ENCODE results near the gene MYO16. TPM values are rescaled to one million over a fixed set of nuclear protein-coding genes. Genes with fewer than 3 reads are reported as not detected.

Gene MYO16
- total and polyA plus RNA-seq, 2 of the 4 experiments (the other 2 are of a cell fraction), result under 0.01 to 0.03 TPM

DNA sequence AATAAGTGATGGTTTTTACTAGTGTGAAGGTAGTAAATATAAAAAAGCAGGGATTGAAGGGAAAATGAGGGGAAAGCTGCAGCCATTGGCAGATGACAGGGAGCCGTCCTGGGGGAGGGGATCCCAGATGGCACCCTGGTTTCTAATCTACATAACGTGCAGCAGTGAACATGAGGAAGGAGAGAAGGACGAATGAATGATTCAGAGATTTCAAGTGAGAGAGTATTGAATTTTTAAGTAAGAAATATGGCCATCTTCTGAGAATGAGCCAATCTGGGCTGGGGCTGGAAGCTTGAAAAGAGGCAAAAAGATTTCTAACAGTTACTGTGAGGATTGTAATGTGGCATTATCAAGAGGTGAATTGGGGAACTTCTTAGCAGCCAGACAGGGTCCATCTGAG is 414.2 kb downstream of the MYO16 start:
- H4K91ac ChIP-seq (ENCODE audit: insufficient read depth, low read depth, low read length), result no peak overlapping the region
- peaks cover 5% of the 10 kb centered on the region for H3K27me3 ChIP-seq (ENCODE audit: control insufficient read depth, insufficient read depth, low read length)
- no peak overlapping the region for H2BK20ac ChIP-seq (ENCODE audit: low read depth, low read length)
- H2AFZ ChIP-seq (replicated peaks; ENCODE audit: low read length, poor library complexity), result no peak overlapping the region
- WGBS, 2 experiments (ENCODE audit: extremely low coverage in 2 of 2, insufficient read length in 1 of 2), result 49% methylated on average over 3 of the region's 3 CpGs; no CpG with 5 or more reads in 1 of the 2 experiments
- no peak overlapping the region for H3K9ac ChIP-seq (ENCODE audit: low read depth, low read length)
- H3K9me1 ChIP-seq (ENCODE audit: insufficient read depth, low read length), result no peaks in the 10 kb centered on the region
- no peak overlapping the region for H4K5ac ChIP-seq (ENCODE audit: low read depth, low read length)
- no peak overlapping the region for H3K4me2 ChIP-seq (ENCODE audit: low read depth, low read length)
- H3K4ac ChIP-seq (ENCODE audit: low read depth, low read length), result no peak overlapping the region
- no peaks in the 10 kb centered on the region for H3K4me1 ChIP-seq (ENCODE audit: control insufficient read depth, insufficient read depth, low read length)
- no peak overlapping the region for H3K56ac ChIP-seq (ENCODE audit: extremely low read depth, insufficient read depth, low read length)
- BruUV-seq (replicated peaks), result no TSS peak
- no peak overlapping the region for H2BK5ac ChIP-seq (ENCODE audit: low read depth, low read length, poor library complexity, severe bottlenecking)
- in situ Hi-C loops (cut with MboI; ENCODE audit: low sequenced_read_pairs), result no loop called here
- dilution Hi-C loops (cut with HindIII; ENCODE audit: low sequenced_read_pairs, unreplicated experiment), result no loop called here
- no peak overlapping the region for H3K18ac ChIP-seq (ENCODE audit: low read depth, low read length)
- H3K36me3 ChIP-seq (ENCODE audit: control insufficient read depth, insufficient read depth, low read length), result no peaks in the 10 kb centered on the region
- no peak overlapping the region for H3K23ac ChIP-seq (ENCODE audit: low read depth, low read length)
- no peak overlapping the region for H3K27ac ChIP-seq (ENCODE audit: insufficient read depth, low read length)
- intact Hi-C loops (cut with micrococcal nuclease), result no loop called here
- H2BK120ac ChIP-seq (ENCODE audit: low read depth, low read length), result no peak overlapping the region
- H4K20me1 ChIP-seq (ENCODE audit: insufficient read depth, low read length), result no peaks in the 10 kb centered on the region
- ChIA-PET CTCF (no interaction called here), POLR2A (ENCODE audit: unreplicated experiment) (no interaction called here)
- H3K79me1 ChIP-seq (ENCODE audit: low read depth in 1 of 2, low read length in 2 of 2), result no peaks in the 10 kb centered on the region
- H3K4me3 ChIP-seq (ENCODE audit: insufficient read depth, low read depth, low read length), result no peak overlapping the region
- no peak overlapping the region for H4K8ac ChIP-seq (ENCODE audit: low read depth in 2 of 2, low read length in 2 of 2)
- no peak overlapping the region for H2BK15ac ChIP-seq (ENCODE audit: low read depth, low read length)
- H3K9me3 ChIP-seq (ENCODE audit: control insufficient read depth, insufficient read depth, low read length), result no peaks in the 10 kb centered on the region
- TF ChIP-seq FOS (IDR thresholded peaks at IDR 0.05; ENCODE audit: low read depth, low read length), result no peak
- no peak for TF ChIP-seq SMC3 (IDR thresholded peaks at IDR 0.05; ENCODE audit: low read depth, low read length)
- no peak for TF ChIP-seq MAZ (IDR thresholded peaks at IDR 0.05; ENCODE audit: borderline replicate concordance, low read depth, low read length)
- TF ChIP-seq, protein P1, sequence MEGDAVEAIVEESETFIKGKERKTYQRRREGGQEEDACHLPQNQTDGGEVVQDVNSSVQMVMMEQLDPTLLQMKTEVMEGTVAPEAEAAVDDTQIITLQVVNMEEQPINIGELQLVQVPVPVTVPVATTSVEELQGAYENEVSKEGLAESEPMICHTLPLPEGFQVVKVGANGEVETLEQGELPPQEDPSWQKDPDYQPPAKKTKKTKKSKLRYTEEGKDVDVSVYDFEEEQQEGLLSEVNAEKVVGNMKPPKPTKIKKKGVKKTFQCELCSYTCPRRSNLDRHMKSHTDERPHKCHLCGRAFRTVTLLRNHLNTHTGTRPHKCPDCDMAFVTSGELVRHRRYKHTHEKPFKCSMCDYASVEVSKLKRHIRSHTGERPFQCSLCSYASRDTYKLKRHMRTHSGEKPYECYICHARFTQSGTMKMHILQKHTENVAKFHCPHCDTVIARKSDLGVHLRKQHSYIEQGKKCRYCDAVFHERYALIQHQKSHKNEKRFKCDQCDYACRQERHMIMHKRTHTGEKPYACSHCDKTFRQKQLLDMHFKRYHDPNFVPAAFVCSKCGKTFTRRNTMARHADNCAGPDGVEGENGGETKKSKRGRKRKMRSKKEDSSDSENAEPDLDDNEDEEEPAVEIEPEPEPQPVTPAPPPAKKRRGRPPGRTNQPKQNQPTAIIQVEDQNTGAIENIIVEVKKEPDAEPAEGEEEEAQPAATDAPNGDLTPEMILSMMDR (conservative IDR thresholded peaks at IDR 0.05; ENCODE audit: low read depth, low read length), result no peak
- TF ChIP-seq, protein P2, sequence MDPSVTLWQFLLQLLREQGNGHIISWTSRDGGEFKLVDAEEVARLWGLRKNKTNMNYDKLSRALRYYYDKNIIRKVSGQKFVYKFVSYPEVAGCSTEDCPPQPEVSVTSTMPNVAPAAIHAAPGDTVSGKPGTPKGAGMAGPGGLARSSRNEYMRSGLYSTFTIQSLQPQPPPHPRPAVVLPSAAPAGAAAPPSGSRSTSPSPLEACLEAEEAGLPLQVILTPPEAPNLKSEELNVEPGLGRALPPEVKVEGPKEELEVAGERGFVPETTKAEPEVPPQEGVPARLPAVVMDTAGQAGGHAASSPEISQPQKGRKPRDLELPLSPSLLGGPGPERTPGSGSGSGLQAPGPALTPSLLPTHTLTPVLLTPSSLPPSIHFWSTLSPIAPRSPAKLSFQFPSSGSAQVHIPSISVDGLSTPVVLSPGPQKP (IDR thresholded peaks at IDR 0.05; ENCODE audit: borderline replicate concordance, low read depth, low read length), result no peak
- TF ChIP-seq NFE2L2 (IDR thresholded peaks at IDR 0.05; ENCODE audit: low read depth, low read length), result no peak
- no peak for TF ChIP-seq BHLHE40 (IDR thresholded peaks at IDR 0.05; ENCODE audit: low read depth, low read length)
- TF ChIP-seq POLR2A (IDR thresholded peaks at IDR 0.05; ENCODE audit: low read depth, low read length), result no peak
- TF ChIP-seq RFX5 (IDR thresholded peaks at IDR 0.05; ENCODE audit: low read depth, low read length), result no peak
- no peak for TF ChIP-seq MAFK (IDR thresholded peaks at IDR 0.05; ENCODE audit: low read depth, low read length)
- no peak for TF ChIP-seq RAD21 (IDR thresholded peaks at IDR 0.05; ENCODE audit: low read length)
- ATAC-seq (ENCODE audit: low read depth), result no peak
- H2AK5ac ChIP-seq (ENCODE audit: low read depth, low read length), result no peak overlapping the region
- no peak for DNase-seq
- no peak overlapping the region for H3K14ac ChIP-seq (replicated peaks; ENCODE audit: low read depth, low read length)
- H2AK9ac ChIP-seq (replicated peaks; ENCODE audit: low read depth, low read length, poor library complexity), result no peak overlapping the region
